GM21723 (cell line): Measurements from ENCODE around the gene MYBPC2.

Source experiments
- ATAC-seq: cut with Tn5 transposase; IDR thresholded peaks from one replicate; pipeline ENCODE4 v1.9.1; 2021; ENCODE audit warnings: mild to moderate bottlenecking, moderate library complexity; ENCODE audit not compliant: unreplicated experiment

The MYBPC2 gene

GRCh38 chr19:50409347-50409746 is 23.3 kb upstream of the MYBPC2 start:
- ATAC-seq: no peak

- ATAC-seq: no peak
Measured at GRCh38 chr19:50410109-50410508, 22.6 kb upstream of the MYBPC2 start.

DNA sequence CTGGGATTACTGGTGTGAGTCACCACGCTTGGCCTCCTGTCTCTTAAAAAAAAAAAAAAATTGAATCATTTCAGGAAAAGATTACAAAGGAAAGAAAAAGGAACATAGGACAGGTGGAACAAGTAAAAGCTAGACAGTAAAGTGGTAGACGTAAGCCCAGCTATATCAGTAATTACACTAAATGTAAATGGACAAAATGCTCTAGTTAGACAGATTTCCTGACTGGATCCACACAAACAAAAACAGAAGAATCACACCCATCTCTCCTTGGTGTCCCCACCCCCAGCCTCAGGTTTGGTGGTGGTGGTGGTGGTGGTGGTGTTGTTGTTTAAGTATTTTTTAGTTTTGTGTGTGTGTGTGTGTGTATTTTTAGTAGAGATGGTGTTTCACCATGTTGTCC is 20.3 kb upstream of the MYBPC2 start:
- no peak for ATAC-seq

DNA sequence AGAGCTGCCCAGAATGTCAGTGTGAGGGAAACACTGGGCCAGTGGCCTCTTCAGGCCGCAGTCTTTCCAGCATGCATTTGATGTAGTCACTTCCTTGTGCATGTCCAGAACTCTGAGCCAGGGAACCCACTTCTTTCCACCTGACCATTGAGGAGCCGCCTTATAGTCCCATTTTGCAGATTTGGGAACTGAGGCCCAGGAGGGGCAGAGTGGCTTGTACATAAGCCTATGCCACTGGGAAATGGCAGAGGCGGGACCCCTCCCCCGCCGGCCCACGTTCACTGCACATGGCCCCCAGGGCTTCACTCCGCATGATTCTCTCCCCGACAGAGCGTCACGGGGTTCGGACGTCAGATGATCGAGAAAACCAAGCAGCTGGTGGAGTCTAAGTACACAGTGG is 19.6 kb upstream of the MYBPC2 start:
- no peak for ATAC-seq

DNA sequence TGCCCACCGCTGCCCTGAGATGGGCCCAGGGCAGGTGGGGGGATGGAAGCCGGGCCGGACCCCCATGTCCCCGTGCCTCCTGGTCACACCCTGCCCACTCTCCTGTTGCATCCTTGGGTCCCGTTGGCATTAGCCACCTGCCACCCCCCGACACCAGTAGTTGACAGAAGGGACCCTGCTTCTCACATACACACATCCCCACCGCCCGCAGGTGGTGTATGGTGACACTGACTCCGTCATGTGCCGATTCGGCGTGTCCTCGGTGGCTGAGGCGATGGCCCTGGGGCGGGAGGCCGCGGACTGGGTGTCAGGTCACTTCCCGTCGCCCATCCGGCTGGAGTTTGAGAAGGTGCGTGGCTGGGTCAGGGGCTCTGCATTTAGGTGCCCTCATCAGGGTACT is 19.2 kb upstream of the MYBPC2 start:
- ATAC-seq: no peak

GRCh38 chr19:50414864-50415660 is 17.6 kb upstream of the MYBPC2 start:
- peak; percentile 4 for ATAC-seq

DNA sequence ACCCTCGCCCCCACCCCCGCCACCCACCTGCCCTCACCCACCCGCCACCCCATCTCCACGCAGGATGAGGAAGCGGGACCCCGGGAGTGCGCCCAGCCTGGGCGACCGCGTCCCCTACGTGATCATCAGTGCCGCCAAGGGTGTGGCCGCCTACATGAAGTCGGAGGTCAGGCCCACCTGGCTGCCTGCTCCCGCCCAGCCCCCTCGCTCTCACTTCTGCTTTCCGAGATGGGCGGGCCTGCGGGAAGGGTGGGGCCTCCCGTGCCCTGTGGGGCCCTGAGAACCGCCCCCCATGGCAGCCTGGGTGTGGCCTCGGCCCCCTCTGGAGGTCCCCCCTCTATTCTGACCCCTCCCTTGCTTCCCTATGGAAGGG is 17.0 kb upstream of the MYBPC2 start:
- ATAC-seq: peak; percentile 46

- ATAC-seq: no peak
Measured at GRCh38 chr19:50416034-50416977, 16.4 kb upstream of the MYBPC2 start.

DNA sequence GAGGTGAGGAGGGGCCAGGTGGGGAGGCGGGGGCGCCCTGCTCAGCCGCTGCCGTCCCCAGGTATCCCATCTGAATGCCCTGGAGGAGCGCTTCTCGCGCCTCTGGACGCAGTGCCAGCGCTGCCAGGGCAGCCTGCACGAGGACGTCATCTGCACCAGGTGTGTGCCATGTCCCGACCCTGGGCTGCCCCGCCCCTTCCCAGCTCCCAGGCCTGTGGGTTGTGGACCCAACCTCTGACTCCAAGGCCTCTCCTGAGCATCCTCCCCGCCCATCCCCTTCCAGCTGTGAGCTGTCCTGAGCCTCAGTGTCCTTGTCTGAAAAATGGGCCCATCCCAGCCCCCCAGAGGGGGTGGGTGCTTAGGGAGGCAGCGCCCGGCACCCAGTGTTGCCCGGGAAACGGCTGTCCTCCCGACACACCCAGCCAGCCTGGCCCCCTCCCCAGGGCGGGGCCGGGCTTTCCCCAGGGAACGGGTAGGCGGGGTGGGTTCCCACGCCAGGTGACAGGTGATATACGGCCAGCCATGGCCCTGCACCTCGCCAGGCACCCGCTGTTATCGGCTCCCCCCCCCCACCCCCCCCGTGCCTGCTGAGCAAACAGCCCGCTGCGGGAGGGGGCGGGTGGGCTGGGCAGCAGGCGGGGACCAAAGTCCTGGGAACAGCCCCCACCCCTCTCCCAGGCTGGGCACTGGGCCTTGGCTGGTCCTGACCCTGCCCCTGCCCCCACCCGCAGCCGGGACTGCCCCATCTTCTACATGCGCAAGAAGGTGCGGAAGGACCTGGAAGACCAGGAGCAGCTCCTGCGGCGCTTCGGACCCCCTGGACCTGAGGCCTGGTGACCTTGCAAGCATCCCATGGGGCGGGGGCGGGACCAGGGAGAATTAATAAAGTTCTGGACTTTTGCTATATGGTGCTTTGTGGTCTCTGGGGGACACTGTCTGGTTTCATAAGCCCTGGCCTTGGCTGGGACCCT is 15.3 kb upstream of the MYBPC2 start:
- ATAC-seq: no peak

DNA sequence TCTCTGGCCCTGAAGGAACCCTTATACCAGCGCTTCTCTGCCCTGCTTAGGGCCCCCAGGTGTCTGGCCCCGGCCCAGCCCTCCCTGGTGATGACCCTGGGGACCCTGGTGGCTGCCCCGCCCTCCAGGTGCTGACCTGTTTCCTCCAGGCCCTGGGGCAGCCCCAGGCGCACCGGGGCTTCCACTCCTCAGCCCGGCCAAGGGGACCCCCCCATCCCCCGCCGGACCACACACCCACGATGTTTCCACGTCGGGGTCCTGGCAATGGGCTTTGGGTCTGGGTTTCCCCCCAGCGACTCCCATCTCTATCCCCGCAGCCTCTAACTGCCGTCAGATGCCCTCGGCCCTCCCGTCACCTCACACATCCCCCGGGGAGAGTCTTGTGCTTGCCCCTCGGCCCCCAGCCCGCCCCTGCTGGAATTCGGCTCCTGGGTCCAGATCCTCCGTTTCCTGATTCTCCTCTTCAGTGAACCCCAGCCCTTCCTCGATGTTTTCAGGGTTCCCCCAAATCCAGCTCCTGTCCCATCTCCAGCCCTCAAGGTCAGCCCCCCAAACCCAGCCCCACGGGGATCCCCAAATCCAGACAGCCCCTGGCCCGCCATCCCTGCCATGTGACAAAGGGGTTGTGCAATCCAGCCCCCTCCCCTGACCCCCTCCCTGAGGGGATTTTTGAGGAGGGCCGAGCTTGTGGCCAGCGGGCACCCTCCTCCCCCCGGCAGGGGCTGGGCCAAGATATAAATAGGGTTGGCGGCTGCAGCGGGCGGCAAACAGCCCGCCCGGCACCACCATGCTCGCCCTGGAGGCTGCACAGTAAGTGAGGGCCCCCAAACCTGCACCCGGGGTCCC is 14.3 kb upstream of the MYBPC2 start, which contains the start of gene SPIB:
TSS of gene SPIB (plus strand) at position 763 of the 846 bp plus-strand sequence. CDS start at position 788, 25 bp downstream.
- ATAC-seq: no peak

- ATAC-seq: no peak
Measured at GRCh38 chr19:50419022-50419579, 13.6 kb upstream of the MYBPC2 start.

DNA sequence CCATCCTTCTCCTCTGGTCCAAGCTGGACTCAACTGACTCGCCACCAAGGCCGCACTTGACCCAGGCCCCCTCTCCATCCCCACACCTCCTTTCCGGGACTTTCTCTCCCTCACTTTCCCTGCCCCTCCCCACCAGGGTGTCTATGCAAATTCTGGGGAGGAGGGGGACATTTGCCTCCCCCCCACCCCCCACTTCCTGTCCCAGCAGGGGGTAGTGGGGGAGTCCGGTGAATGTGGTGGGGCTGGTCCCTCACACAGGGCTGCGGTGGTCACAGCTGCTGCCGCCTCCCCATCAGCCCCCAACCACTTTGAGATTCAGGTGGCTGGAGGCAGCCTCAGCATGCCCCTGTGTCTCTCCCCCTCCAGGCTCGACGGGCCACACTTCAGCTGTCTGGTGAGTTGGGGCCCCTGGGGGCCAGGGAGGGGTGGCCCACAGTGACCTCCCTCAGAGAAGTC is 13.1 kb upstream of the MYBPC2 start:
- ATAC-seq: no peak

DNA sequence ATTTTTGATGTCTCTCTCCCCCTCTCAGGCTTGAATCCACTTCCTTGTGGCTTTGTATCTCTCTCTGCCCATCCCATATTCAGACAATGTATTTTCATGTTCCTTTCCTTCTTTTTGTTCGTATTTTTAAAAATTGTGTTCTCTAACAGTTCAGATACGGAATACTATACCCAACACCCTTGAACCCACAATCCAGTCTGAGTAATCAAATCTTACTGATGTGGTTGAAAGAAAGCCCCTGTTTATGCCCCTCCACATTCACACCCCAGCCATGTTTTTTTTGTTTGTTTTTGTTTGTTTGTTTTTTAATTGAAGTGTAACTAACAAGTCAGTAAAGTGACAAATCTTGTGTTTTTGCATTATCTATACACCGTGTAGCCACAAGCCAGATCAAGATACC is 12.6 kb upstream of the MYBPC2 start:
- ATAC-seq: no peak

DNA sequence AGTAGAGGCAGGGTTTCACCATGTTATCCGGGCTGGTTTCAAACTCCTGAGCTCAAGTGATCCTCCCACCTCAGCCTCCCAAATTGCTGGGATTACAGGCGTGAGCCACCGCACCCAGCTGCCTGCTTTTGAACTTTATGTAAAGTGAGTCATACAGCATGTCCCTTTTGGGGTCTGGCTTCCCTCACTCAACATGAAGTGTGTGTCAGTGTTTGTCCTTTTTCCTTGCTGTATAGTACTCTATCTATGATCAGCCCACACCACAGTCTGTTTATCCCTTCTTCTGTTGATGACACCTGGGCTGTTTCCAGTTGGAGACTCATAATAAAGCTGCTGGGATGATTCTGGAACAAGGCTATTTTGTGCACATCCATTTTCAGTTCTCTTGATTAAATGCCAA is 11.9 kb upstream of the MYBPC2 start:
- no peak for ATAC-seq

DNA sequence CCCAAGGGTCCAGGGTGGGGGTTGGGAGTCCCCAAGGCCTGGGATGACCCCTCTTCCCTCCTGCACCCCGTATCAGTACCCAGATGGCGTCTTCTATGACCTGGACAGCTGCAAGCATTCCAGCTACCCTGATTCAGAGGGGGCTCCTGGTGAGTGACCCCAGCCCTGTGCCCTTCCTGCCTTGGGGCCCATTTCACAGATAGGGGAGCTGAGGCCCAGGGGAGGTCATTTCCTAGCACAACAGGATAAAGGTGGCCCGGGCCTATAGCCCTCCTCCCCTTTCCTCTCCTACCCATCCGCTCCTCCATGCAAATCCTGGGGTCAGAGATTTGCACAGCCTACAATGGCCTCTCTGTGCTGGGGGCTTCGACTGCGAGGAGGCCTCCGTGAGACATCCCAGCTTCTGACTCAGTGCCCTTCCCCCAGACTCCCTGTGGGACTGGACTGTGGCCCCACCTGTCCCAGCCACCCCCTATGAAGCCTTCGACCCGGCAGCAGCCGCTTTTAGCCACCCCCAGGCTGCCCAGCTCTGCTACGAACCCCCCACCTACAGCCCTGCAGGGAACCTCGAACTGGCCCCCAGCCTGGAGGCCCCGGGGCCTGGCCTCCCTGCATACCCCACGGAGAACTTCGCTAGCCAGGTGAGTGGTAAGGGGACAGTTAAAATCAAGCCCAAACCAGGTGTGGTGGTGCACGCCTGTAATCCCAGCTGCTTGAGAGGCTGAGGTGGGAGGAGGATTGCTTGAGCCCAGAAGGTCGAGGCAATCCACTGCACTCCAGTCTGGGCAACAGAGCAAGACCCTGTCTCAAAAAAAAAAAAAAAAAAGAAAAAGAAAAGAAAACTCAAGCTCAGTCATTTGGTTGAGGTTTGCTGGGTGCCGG is 10.1 kb upstream of the MYBPC2 start:
- no peak for ATAC-seq

DNA sequence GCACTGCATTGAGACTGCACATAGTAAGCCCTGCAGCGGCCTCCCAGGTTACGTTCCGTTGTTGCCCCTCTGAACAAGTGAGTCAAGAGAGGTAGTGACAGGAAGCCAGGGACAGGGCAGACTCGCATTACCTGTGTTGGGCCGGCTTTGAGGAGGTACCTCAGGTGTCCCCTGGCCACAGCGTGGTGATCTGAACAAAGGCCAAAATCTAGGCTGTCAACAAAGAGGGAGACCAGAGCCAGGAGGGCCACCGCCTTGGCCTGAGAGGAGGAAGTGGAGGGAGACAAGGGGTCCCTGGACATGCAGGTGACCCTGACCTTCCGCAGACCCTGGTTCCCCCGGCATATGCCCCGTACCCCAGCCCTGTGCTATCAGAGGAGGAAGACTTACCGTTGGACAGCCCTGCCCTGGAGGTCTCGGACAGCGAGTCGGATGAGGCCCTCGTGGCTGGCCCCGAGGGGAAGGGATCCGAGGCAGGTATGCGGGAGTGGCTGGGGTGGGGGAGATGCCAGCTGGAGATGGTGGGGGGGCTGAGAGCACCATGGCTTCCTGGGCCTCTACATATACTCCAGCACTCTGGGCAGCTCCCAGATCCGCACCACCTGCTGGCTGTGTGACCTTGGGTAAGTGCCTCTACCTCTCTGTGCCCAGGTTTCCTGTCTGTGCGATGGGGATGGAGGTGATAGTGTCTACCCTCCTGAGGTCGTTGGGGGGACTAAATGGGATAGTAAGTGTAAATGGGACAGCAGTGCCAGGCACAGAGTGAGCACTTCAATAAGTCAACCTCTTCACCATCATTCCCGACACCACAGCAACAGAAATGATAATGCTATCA is 9.2 kb upstream of the MYBPC2 start:
- ATAC-seq: no peak

GRCh38 chr19:50425581-50425980 is 7.1 kb upstream of the MYBPC2 start:
- no peak for ATAC-seq
